ENCODE data around the gene NOG.

- TF ChIP-seq CTCF (IDR thresholded peaks at IDR 0.05) (no peak), ZFX (IDR thresholded peaks at IDR 0.05; ENCODE audit: borderline replicate concordance) (no peak)
These were observed 22.0 kb upstream of the NOG start for GRCh38 chr17:56571456-56571855.

Data from 22Rv1 (cell line).